ENCODE results near the gene CTLA4.

Gene CTLA4

DNA sequence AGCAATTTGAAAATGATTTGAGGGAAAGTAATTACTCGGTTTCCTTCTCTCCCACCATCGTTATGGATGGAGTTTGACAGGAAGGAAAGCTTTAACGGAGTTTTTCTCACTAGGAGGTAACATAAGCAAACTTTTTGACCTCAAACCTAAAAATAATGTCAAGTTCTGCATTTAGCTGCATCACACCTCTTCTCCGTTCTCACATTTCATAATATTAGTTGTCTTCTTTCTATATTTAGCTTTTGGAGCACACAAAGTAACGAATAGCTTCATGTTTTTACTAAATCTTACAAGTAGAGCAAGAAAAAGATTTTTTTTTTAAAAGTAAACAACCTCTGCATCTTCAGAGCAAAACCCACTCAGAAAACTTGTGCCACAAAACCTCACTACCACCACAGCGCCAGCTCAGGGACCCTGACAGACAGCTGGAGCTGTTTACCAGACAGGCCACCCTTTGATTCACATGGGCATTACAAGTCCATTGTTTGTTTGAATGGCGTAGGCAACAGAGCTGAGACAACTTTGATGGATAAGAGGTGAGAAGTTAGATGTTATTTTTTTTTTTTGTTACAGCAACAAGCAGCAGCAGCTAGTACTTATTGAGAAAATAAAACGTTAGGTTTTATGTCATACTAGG, 47.1 kb downstream of the CTLA4 start:
- no peak for TF ChIP-seq TAF1 (IDR thresholded peaks at IDR 0.05; ENCODE audit: borderline replicate concordance, low read depth, low read length)
- no peak for TF ChIP-seq POLR2AphosphoS5 (IDR thresholded peaks at IDR 0.05; ENCODE audit: low read depth, low read length)
- no peak for TF ChIP-seq POLR2A (IDR thresholded peaks at IDR 0.05; ENCODE audit: low read depth, low read length)
- FAIRE-seq (no peak), DNase-seq (ENCODE audit: insufficient read length) (no peak)

DNA sequence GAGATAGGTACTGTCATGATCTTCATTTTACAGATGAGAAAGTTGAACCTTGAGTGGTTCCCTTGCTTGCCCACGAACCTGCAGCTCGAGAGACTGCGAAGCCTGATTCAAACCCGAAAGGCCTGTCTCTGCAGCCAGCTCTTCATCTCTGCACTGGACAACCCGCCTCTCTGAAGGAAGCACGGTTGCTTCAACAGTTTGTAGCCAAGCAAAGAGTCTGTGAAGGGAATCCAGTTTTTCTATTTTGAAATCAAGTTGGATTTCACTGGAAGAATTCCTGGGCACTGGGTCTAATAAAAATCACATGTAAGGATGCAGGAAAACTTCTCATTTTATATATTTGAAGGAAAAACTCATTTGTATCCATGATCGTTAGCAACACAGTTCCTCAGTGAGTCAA, 47.7 kb downstream of the CTLA4 start:
- DNase-seq (ENCODE audit: insufficient read length), result no peak
- FAIRE-seq, result no peak
- TF ChIP-seq POLR2AphosphoS5 (IDR thresholded peaks at IDR 0.05; ENCODE audit: low read depth, low read length) (no peak), TAF1 (IDR thresholded peaks at IDR 0.05; ENCODE audit: borderline replicate concordance, low read depth, low read length) (no peak), POLR2A (IDR thresholded peaks at IDR 0.05; ENCODE audit: low read depth, low read length) (no peak)

DNA sequence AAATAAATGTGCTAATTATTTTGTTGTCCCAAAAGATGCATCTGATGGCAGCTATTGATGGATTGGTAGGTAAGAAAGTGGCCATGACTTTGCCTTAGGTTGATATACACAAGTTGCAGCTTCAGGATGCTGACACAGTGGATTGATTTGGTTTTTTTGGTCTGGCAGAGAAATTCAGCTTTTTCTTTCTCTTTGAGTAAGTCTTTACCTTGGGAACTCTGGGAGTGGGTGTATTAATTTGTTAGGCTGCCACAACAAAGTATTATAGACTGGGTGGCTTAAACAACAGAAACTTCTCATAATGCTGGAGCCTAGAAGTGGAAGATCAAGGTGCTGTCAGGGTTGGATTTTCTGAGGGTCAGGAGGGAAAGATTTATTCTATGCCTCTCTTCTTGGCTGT, 49.2 kb downstream of the CTLA4 start:
- no peak for DNase-seq (ENCODE audit: insufficient read length)
- TF ChIP-seq POLR2A (IDR thresholded peaks at IDR 0.05; ENCODE audit: low read depth, low read length), result no peak
- no peak for TF ChIP-seq POLR2AphosphoS5 (IDR thresholded peaks at IDR 0.05; ENCODE audit: low read depth, low read length)
- no peak for TF ChIP-seq TAF1 (IDR thresholded peaks at IDR 0.05; ENCODE audit: borderline replicate concordance, low read depth, low read length)
- FAIRE-seq, result no peak

DNA sequence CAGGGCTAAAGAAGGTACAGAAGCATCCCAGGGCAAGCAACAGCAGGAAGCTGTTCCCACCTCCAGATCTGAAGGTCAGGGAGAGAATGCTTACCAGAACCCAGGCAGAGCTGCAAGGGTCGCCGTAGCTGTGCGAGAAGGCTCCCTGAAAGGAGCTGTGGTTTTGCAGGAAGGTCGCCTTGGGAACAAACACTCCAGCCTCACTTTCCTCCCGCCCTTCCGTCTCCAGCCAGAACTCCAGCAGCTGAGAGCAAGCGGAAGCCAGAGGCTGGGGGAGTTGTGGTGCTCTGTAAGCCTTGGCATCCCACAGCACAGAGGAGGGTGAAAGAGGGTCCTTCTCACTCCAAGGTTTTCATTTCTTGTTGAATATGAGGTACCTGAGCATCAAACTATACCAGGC, 50.7 kb downstream of the CTLA4 start:
- TF ChIP-seq POLR2A (IDR thresholded peaks at IDR 0.05; ENCODE audit: low read depth, low read length) (no peak), POLR2AphosphoS5 (IDR thresholded peaks at IDR 0.05; ENCODE audit: low read depth, low read length) (no peak), TAF1 (IDR thresholded peaks at IDR 0.05; ENCODE audit: borderline replicate concordance, low read depth, low read length) (no peak)
- DNase-seq (ENCODE audit: insufficient read length), result no peak
- no peak for FAIRE-seq

DNA sequence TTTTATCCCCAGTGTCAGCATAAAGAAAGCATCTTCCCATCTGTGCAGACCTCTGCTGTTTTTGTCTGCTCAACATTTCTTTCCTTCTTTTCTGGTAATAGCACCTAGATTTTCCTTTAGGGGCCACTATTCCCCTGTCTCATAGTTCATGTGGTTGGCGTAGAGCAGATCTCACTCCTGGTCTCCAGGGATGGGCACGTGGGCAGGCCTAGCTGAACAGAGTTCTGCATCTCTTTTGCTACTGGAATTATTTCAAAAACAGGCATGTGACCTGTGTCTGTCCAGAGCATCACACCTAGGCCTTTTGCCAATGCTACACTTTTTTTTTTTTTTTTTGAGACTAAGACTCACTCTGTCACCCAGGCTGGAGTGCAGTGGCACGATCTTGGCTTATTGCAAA, 51.3 kb downstream of the CTLA4 start:
- DNase-seq (ENCODE audit: insufficient read length), result no peak
- TF ChIP-seq TAF1 (IDR thresholded peaks at IDR 0.05; ENCODE audit: borderline replicate concordance, low read depth, low read length), result no peak
- no peak for TF ChIP-seq POLR2AphosphoS5 (IDR thresholded peaks at IDR 0.05; ENCODE audit: low read depth, low read length)
- TF ChIP-seq POLR2A (IDR thresholded peaks at IDR 0.05; ENCODE audit: low read depth, low read length), result no peak
- FAIRE-seq, result no peak

Data from GM12892 (cell line).